Gastrocnemius medialis (tissue), 4 donors: ENCODE data around the gene GALNS.

Experiments used
- POLR2A ChIP-seq, 2 donors: fragments of 450-650 bp; IDR thresholded peaks; one replicate each; pipeline ENCODE4 v1.6.1; 2017; ENCODE audit warnings: antibody characterized with exemption in 2 of 2, mild to moderate bottlenecking in 2 of 2, moderate library complexity in 2 of 2
- TF ChIP-seq, protein P1 (sequence below), 5 experiments: fragments of 450-650 bp in 3 of 5; fragments of 200-600 bp in 2 of 5; sonication (generic) in 2 of 5; IDR thresholded peaks in 4 of 5; conservative IDR thresholded peaks in 1 of 5; 1 replicate in 4 of 5; 2 replicates in 1 of 5; pipeline ENCODE4 v1.5.1; 2016 to 2019; ENCODE audit warnings: antibody characterized with exemption in 5 of 5, mild to moderate bottlenecking in 3 of 5, moderate library complexity in 3 of 5

DNA sequence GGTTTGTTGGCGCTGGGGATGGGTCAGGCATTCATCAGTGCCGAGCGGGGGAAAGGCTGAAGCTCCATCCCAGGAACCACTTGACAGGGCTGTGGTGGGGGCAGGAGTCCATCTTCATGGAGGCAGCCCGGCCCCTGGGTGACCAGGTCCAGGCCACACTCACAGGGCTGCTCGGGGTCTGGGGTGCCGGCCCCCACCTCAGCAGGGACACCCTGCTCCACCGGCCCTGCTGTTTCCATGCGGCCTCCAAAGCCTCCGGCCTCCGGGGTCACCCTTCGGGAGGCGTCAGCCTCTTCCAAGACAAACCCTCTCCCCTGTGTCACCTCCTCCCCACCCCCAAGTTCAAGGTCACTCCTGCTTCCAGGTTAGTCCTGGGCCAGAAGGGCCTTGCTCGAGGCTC, 22.1 kb downstream of the GALNS start:
- TF ChIP-seq, protein P1, sequence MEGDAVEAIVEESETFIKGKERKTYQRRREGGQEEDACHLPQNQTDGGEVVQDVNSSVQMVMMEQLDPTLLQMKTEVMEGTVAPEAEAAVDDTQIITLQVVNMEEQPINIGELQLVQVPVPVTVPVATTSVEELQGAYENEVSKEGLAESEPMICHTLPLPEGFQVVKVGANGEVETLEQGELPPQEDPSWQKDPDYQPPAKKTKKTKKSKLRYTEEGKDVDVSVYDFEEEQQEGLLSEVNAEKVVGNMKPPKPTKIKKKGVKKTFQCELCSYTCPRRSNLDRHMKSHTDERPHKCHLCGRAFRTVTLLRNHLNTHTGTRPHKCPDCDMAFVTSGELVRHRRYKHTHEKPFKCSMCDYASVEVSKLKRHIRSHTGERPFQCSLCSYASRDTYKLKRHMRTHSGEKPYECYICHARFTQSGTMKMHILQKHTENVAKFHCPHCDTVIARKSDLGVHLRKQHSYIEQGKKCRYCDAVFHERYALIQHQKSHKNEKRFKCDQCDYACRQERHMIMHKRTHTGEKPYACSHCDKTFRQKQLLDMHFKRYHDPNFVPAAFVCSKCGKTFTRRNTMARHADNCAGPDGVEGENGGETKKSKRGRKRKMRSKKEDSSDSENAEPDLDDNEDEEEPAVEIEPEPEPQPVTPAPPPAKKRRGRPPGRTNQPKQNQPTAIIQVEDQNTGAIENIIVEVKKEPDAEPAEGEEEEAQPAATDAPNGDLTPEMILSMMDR (IDR thresholded peaks at IDR 0.05 in 4 of 5, conservative IDR thresholded peaks at IDR 0.05 in 1 of 5), result no peak
- TF ChIP-seq POLR2A (IDR thresholded peaks at IDR 0.05), result no peak
